Stimulated activated CD4-positive, alpha-beta T cell treated with anti-CD3 and anti-CD28 coated beads, Interleukin-1b, Interleukin-23, amount 100 ng/mL, for 1 hour (primary cell): ENCODE measurements around the gene SP8.

ENCODE experiments used
- DNase-seq, 2 donors: peaks; one replicate each; pipeline ENCODE4 v3.0.0-alpha.2; 2020; ENCODE audit warnings: low read depth in 2 of 2

SP8 gene

GRCh38 chr7:20754001-20754400 is 32.7 kb downstream of the SP8 start:
- no peak for DNase-seq

DNA sequence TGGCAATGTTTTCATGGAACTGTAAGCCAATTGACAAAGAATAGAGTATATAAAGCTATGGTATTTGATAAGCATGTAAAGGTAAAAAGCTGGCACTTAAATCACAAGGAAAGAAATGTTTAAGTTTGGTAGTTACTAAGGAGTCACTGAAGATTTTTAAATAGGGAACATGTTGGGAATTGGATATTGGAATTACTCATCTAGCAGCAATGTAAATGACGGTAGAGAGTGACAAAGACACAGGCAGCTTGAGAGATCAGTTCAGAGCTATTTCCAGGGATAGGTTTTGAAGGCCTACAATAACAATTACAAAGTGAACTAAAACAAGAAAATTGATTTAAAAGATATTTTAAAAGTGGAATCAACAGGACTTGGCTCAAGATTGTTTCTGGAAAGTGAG is 36.8 kb downstream of the SP8 start:
- no peak for DNase-seq

GRCh38 chr7:20748853-20749252 is 37.8 kb downstream of the SP8 start:
- no peak for DNase-seq

GRCh38 chr7:20747001-20747400 is 39.7 kb downstream of the SP8 start:
- no peak for DNase-seq

- no peak for DNase-seq
These were observed 41.0 kb downstream of the SP8 start for GRCh38 chr7:20745702-20746101.

DNA sequence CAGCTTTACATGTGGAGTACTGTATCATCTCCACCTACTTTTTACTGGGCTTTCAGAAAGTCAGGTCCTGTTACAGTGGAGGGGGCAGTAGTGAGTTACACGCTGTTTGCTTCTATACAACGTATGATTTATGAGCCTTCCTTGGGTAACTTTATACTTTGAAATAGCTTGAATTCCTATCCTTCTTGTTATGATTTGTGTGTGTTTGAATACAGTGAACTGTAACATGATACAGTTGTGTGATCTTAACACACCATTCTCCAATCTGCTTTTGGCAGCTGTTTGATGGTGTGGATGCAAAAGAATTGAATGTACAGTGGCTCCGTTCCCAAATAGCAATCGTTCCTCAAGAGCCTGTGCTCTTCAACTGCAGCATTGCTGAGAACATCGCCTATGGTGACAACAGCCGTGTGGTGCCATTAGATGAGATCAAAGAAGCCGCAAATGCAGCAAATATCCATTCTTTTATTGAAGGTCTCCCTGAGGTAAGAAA is 41.7 kb downstream of the SP8 start:
- DNase-seq = no peak

DNA sequence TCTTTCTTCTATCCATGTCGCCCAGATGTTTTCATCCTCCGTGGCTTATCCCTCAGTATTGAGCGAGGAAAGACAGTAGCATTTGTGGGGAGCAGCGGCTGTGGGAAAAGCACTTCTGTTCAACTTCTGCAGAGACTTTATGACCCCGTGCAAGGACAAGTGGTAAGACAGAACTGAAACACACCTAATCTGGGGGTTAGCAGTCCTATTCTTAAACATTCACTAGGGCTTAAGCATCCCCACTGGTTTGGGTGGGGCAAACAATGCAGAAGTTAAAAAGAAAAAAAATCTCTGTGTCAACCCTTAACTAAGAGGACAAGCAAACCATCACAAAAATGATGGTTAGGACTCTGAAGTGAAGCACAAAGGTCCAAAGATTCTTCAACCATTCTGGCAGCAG is 43.8 kb downstream of the SP8 start:
- DNase-seq = no peak

- DNase-seq = no peak
These were observed 44.9 kb downstream of the SP8 start for GRCh38 chr7:20741801-20742200.

- DNase-seq = no peak
These were observed 47.9 kb downstream of the SP8 start for GRCh38 chr7:20738518-20739481.

- no peak for DNase-seq
These were observed 48.7 kb downstream of the SP8 start for GRCh38 chr7:20737840-20738448.

DNA sequence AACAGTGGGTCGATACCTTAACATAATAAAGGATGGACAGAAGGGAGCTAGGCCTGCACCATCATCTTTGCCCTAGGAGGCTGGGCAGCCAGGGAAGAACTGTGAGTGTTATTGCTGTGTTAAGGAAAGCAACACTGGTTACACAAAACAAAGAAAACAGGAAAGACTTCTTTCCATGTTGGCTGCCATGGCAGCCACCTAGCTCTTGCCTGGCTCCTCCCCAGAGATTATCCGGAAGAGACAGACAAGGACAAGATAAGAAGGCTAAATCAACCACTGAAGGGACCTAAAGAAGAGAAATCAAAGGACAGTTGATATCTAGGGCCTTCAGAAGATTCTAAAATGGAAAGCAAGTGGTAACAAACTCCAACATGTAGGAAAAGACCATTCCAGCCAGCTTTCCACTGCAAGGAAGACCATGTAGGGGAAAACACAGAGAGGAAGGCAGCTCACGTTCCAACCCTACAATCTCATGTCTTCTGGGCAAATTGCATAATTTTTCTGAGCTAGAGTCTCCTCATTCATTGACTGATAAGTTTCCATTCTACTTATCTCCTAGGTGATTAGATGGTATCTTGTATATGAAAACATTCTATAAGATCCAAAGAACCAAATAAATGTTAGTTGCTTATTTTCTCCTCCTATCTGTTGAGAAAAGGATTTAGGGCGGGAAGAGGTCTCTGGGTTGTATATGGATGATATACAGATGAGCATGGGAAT is 51.2 kb downstream of the SP8 start:
- DNase-seq = no peak
